Cardiac septum (tissue), 1 donor: ENCODE measurements around the gene RRP15. TPM values are rescaled to one million over a fixed set of nuclear protein-coding genes. Genes with fewer than 3 reads are reported as not detected.
"Not testable (repeated sequence)": the region's sequence is repeated elsewhere in the genome, so short reads cannot be mapped to it uniquely, and the experiment has no call there.

Experiments used
- DNase-seq: peaks from one replicate; pipeline ENCODE4 v3.0.0-alpha.2; 2020; ENCODE audit warnings: low spot score
- intact Hi-C: fragments of 100-400 bp; cut with DNase I; formaldehyde crosslinking; loops from one replicate; pipeline ENCODE4 v1.14.0; 2022
- total RNA-seq: library from RNA; stranded (reverse); fragmentation: NEBNext Ultra II Directional; extraction: Animal tissue kit (Norgen Biotek cat#: 25700); gene quantifications from one replicate; pipeline ENCODE4 v1.2.1, GENCODE V29; 2021
- donor health status: DM: no; HTN: no; CAD: no.

RRP15 gene
- total RNA-seq, 1 donor from 2014 or later = 18.7 TPM

GRCh38 chr1:218292515-218292914 lies 7.4 kb downstream of the RRP15 start:
- DNase-seq = no peak
- intact Hi-C loops = no loop called here

GRCh38 chr1:218294546-218294945 lies 9.5 kb downstream of the RRP15 start:
- DNase-seq = no peak
- intact Hi-C loops = no loop called here

GRCh38 chr1:218296162-218296561 lies 11.1 kb downstream of the RRP15 start:
- intact Hi-C loops = no loop called here
- no peak for DNase-seq

GRCh38 chr1:218297461-218297860 lies 12.4 kb downstream of the RRP15 start:
- DNase-seq = no peak
- intact Hi-C loops = no loop called here

GRCh38 chr1:218297867-218298266 lies 12.8 kb downstream of the RRP15 start:
- no peak for DNase-seq
- intact Hi-C loops = no loop called here

GRCh38 chr1:218298398-218298797 lies 13.3 kb downstream of the RRP15 start:
- intact Hi-C loops = no loop called here
- no peak for DNase-seq

GRCh38 chr1:218299416-218299815 lies 14.3 kb downstream of the RRP15 start:
- intact Hi-C loops = no loop called here
- no peak for DNase-seq

GRCh38 chr1:218301217-218301616 lies 16.1 kb downstream of the RRP15 start:
- intact Hi-C loops = no loop called here

GRCh38 chr1:218302155-218302554 lies 17.1 kb downstream of the RRP15 start:
- intact Hi-C loops = no loop called here
- DNase-seq = no peak

More at GRCh38 chr1:218301217-218301616, 16.1 kb downstream of the RRP15 start:
- DNase-seq = no peak

- intact Hi-C loops = no loop called here
- no peak for DNase-seq
These were observed 18.2 kb downstream of the RRP15 start for GRCh38 chr1:218303176-218303879.

- intact Hi-C loops = no loop called here
- peak; percentile 85 for DNase-seq
These were observed 19.4 kb downstream of the RRP15 start for GRCh38 chr1:218304281-218305039.

- no peak for DNase-seq
- intact Hi-C loops = no loop called here
These were observed 20.5 kb downstream of the RRP15 start for GRCh38 chr1:218305472-218306064.

GRCh38 chr1:218312509-218312908 lies 27.4 kb downstream of the RRP15 start:
- intact Hi-C loops = no loop called here

GRCh38 chr1:218314316-218314715 lies 29.2 kb downstream of the RRP15 start:
- DNase-seq = no peak
- intact Hi-C loops = no loop called here

More at GRCh38 chr1:218312509-218312908, 27.4 kb downstream of the RRP15 start:
- DNase-seq = no peak

- intact Hi-C loops = no loop called here
- DNase-seq = no peak
These were observed 30.5 kb downstream of the RRP15 start for GRCh38 chr1:218315638-218316037.

- no peak for DNase-seq
- intact Hi-C loops = no loop called here
These were observed 32.0 kb downstream of the RRP15 start for GRCh38 chr1:218317061-218317460.

GRCh38 chr1:218320182-218320581 lies 35.1 kb downstream of the RRP15 start:
- intact Hi-C loops = not testable (repeated sequence)

GRCh38 chr1:218322762-218323161 lies 37.7 kb downstream of the RRP15 start:
- intact Hi-C loops = no loop called here
- DNase-seq = no peak

More at GRCh38 chr1:218320182-218320581, 35.1 kb downstream of the RRP15 start:
- DNase-seq = not testable (repeated sequence)

GRCh38 chr1:218323568-218324225 lies 38.6 kb downstream of the RRP15 start:
- intact Hi-C loops = no loop called here
- no peak for DNase-seq

GRCh38 chr1:218324226-218324580 lies 39.1 kb downstream of the RRP15 start:
- intact Hi-C loops = no loop called here
- DNase-seq = no peak
